HG03342 (cell line): ENCODE results near the gene SLC6A12.

Experiments
- ATAC-seq: cut with Tn5 transposase; IDR thresholded peaks from one replicate; pipeline ENCODE4 v1.9.1; 2021; ENCODE audit warnings: mild to moderate bottlenecking, moderate library complexity; ENCODE audit not compliant: unreplicated experiment

SLC6A12 gene

DNA sequence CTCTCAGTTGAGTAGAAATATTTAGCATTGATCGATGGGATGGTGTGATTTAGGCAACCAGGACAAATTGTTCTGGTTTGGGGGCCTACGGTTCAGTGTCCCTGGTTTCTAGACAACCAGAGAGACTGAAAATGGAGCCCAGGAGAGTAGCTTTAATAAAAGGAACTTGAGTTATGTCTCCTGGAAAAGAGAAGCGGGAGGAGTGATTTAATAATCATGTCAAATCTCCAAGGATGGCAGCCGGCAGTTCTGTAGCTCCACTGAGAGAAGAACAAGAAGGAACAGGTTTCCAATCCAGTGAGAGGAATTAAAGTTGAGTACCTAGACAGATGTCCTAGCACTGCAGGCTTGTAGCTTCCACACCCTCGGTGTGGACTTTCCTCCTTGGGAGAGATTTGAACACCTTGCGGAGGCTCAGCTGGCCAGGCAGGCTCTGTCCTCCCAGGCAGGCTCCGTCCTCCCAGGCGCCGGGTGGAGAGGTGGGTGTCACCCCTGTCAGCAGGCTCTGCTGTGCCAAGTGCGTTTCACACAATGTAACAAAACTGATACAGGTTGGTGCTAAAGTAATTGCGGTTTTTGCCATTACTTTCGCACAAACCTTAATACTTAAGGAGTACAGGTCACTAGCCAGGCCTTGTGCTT is 45.9 kb downstream of the SLC6A12 start:
- no peak for ATAC-seq

DNA sequence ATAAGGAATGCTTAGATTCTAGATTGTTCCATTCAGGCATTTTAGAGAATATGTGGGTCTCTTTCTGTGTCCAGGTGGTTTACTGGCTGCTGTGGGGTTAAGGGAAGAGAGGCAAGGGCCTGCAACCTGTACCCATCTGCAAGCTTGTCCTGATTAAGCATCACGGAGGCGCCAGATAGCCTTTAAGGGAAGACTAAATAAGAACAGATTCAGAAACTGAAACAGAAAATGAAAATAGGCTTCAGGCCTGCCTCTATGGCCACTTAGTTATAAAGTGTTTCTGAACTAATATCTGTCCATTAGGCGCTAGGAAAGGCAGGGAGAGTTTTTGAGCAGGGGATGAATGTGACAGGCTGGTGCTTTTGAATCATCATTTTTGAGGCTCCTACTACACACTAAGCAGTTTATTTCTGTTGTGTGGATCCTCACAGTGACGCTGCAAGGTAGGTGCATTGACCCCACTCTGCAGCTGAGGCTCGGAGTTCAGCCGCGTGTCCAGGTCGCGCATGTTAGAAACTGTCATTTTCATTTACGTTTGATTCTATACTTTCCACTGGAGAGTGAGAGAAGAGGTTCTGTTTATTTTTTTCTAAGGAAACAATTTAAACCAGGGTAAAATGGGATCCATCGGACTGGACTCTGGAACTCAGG is 47.4 kb downstream of the SLC6A12 start:
- no peak for ATAC-seq

DNA sequence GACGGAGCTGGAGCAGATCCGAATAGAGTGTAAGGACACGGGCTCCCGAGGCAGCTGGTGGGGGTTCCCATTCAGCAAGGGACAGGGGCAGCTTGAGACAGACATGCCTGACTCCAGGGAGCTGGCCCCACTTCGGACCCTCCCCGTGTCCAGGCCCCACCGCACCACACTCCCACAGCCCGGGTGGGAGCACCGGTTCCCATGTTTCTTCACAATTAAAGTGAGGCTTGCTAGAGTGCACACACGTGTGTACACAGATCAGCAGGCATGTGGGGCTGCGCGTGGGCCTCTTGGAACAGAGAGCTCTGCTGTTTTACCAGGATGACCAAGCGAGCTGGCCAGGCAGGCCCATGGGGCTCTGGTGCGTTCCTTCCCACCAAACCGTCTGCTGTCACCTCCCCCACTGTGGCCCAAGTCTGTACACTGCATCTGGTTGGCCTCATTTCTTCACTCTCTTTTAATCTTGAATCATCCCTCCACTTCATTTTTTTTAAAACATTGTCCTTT is 48.0 kb downstream of the SLC6A12 start:
- no peak for ATAC-seq

DNA sequence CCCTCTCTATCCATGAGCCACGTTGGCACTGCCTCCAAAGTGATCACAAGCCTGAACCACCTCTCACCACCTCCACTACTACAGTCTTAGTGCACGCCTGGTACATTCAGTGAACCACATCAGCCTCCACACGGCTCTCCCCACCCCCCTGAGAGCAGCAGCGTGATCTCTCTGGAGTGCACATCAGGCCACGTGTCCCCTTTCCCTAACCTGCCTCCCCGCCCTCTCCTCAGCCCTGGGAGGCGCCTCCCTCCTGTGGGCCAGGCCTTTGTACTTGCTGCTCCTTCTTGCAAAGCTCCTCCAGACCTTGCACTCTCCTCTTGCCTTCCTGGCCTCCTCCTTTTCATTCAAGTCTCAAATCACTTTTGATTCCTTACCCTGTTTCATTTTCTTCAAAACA is 49.8 kb downstream of the SLC6A12 start:
- ATAC-seq = no peak

DNA sequence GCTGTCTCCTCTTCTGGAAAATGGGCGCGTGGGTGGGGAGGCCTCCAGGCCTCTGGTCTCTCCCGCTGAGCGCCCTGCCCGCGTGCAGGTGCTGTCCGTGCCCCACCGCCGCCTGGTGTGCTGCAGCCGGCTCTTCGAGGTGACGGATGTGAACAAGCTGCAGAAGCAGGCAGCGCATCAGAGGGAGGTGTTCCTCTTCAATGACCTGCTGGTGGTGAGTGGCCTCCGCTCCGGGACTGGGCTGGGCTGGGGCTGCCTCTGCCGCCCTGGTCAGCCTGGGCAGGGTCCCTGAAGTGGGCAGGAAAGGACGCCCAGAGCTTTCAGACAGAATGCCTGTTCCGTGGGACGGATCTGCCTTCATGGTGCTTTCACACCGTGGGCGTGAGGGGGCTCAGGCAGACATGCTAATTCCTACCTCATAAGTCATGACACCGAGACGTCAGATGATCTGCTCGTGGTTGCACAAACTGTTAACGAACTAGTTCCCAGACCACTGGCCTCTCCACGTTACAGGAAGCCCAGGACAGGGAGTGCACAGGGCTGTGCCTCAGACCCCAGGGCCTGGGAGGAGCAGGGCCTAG is 50.5 kb downstream of the SLC6A12 start:
- ATAC-seq = no peak

DNA sequence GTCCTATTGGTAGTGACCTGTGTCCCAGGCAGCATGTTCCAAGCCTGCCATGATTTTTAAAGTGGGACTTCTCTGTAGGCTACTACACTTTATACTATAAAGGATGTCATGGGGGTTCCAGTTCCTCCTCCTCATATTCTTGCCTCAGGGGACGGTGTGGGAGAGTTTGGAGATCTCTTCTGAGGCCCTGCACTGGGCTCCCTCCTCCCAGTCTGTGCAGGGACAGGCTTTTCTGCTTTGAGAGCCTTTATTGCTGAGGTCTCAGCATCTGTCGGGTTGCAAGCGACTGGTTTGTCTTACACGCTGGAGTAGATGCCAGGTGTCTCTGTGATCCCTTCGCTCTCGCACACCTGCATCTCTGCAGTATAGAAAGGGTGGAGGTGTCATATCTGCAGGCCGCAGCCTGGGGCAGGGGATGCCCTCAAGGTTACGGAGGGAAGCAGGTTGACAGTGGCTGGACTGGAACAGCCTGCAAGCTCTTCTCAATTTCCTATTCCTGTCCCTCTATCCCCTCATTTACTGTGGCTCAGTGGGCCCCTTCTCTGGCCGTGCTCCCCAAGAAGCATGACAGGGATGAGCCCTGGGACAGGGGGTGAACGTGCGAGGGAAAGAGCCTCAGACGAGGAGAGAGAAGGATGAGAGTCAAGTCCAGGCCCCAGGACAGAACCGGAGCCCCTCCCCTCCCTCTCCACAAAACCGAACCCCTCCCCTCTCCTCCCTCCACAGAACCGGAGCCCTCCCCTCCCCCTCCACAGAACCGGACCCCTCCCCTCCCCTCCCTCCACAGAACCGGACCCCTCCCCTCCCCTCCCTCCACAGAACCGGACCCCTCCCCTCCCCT is 51.3 kb downstream of the SLC6A12 start:
- no peak for ATAC-seq

DNA sequence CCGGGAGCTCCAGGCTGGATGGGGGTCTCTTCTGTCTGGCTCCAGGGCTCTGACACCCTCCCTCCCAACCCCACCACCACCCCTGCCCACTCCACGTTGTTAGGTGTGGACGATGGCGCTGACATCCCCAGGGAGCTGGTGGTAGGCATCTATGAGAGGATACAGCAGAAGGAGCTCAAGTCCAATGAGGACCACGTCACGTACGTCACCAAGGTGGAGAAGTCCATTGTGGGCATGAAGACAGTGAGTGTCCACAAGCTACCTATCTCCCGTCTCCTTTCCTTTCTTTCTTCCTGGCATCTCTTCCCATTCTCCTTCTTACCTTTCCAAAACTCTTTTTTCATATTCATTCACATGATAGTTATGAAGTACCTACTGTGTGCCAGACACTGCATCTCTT is 52.1 kb downstream of the SLC6A12 start:
- no peak for ATAC-seq

DNA sequence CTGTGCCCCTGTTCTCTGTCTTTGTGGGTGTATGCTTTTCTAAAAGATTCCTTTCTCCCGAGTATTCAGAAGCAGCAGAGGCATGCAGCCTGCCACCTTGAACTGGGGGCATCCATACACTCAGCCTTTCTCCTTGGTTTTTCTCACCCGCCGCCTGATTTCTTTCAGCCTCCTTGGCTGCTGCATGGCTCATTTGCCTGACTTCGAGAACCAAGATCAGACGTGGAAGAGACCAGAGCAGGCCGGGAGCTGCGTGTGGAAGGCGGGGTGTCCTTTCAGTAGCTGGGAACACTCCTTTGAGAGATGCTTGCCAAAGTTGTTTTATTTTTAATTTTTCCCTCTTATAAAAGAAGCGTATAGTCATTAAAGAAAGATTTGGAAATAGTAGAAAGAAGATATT is 53.1 kb downstream of the SLC6A12 start:
- no peak for ATAC-seq

DNA sequence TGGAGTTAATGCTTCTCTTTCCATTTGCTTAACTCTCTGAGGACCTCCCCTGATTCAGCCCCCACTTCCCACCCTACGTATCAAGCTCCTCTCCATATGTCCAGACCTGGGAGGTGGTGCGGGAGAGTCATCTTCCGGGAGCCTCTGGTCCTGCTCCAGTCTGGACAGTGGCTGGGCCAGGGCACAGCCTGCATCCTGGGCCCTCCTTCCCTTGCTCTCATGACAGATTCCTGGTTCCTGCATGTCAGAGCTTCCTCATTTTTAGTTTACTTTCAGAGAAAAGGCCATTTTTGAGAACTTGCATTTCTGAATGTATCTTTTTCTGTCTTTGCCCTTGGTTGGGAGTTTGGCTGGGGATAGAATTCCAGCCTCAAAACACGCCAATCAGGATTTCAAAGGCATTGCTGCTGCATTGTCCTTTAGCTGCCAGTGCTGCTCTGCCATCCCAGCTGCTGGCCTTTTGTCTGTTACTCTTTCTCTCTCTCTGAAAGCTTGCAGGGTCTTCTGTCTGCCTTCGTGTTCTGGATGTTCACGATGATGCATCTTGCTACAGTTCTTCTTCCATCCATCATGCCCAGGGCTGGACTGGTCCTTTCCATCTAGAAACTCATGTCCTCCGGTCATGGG is 54.7 kb downstream of the SLC6A12 start:
- ATAC-seq = no peak

DNA sequence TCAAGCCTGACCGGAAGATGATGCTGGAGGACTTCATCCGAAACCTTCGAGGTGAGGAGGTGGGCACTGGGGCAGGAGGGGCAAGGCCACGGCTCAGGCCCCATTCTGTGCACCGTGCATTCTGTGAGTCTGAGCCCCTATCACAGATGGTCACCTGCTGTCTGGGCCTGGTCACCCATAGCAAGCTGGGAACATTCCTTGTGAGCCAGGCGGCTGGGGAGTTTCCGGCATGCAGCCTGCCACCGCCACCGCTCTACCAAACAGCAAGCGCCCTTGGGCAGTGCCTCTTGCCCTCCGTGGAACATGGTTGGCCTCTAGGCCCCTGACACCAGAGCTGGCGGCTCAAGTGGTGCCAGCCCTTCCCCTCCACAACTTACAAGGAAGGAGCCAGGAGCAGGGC is 56.3 kb downstream of the SLC6A12 start:
- ATAC-seq = no peak

DNA sequence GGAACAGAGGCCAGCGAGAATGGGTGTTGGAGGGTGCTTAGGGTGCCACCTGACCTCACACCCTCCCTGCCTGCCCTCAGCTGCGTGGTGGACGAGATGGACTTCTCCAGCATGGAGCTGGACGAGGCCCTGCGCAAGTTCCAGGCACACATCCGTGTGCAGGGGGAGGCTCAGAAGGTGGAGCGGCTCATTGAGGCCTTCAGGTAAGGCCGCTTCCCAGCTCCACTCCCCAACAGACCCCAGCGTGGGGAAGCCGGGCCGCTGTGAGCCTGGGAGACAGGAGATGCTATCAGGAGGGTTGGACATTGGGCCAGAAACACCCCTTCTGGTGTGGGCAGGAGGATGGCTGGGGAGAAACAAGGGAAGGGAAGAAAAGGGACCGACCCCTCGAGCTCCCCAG is 57.0 kb downstream of the SLC6A12 start:
- no peak for ATAC-seq

DNA sequence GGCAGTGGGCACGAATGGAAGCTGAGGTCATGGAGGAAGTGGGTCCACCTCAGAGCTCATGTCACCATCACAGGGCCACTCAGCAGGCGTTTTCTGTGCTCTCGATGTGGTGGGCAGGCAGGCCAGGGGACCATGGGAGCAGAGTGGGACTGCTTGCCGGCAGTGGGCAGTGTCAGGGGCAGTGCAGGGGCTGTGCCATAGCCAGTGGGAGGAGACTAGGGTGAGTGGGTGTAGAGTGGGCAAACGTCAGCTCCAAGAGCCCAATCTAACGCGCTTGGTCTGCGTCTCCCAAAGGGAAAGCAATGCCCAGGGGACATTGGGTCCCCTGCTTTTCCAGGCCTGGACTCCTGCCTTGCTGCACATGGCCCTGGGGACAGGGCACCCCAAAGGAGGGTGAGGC is 58.3 kb downstream of the SLC6A12 start:
- ATAC-seq = no peak

DNA sequence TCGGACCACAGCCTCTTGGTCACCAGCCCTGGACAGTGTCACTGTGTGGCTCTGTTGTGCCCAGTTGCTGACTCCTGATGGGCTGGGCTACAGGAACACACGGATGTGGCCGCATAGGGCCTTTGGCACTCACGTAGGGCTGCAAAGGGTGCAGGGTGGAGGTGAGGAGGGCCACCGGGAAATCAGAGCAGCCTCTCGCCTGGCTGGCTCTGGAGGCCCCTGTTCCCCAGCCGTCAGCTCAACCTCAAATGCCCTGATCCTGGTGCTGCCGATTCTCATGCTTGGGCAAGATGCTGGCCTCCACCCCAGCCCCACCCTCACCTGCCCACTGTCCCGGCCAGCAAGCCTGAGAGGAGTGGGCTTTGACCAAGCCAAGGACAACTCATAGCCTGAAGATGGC is 59.0 kb downstream of the SLC6A12 start:
- ATAC-seq = no peak

DNA sequence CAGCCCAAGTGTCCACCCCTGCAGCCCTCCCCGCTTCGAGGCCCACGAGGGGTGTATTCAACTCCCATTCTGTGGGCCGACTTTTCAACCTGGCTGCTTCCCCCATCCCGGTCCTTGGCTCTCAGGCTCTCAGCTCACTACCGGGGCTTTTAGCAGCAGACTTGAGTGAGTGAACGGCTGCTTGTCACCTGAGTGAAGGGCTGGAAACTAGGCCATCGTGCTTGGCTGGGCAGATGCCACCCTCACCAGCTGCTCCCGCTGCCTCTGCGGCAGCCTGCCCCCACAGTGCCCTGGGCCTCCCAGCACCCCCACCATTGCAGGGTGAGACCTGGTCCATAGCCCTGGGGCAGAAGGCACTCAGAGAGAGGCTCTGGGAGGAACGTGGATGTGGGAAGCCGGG is 59.9 kb downstream of the SLC6A12 start:
- ATAC-seq = no peak

DNA sequence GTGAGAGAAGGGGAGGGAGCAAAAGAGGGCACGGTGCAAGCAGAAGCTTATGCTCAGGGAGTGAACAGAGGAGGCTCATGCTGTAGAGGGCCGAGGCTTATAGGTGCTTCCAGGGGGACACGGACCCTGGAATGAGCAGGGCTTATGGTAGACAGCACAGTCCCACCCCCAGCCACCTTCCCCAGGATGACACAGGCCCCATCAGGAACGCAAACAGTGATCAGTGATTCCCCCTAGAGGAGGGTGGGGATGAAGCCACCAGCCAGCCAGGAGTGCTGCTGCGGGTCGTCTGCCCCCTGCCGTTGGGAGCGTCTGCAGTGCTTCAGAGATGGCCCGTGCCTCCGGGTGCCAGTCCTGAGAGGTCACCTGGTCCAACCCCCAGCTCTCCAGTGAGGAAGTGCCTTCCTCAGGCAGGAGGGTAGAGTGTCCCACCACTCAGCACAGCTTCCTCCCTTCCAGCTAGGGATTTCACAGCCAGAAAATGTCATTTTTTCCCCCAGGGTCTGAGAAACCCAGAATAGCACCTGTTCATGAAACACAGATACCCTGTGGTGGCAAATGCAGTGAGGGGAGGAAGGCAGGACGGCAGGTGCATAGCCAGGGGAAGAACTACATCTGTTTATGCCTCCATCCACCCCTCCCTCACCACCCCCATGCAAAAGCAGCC is 60.7 kb downstream of the SLC6A12 start:
- ATAC-seq = no peak

DNA sequence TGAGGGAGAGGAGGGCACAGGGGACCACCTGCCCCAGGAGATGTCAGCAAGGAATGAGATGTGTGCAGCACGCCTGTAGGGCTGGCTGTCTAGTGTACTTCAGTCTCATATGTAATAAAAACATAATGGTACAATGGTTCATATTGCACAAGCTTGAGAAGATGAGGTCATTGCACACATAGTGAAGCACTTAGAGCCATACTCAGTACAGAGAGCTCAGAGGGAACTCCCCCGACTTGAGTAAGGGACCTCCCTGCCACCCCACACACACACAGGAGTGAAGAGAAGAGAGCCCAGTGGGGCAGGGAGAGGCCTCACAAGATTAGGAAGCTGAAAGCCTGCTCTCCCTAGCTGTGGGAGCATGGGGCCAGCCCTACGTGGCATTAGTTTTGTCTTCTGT is 61.5 kb downstream of the SLC6A12 start:
- no peak for ATAC-seq

DNA sequence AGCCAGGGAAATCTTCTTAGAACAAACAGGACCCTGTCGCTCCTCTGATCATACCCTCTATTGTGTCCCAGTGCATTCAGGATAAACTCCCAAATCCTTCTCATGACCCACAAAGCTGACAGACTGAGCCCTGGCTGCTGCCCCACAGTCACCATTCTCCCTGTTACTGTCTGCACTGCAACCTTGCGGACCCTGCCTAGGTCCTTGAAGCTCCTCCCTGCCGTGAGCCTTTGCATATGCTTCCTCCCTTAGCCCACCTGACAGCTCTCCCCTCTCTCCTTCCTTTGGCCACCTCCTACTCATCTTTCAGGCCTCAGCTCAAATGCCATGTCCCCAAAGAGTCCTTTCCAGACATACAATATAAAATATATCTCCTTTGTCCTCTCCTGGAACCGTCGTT is 62.4 kb downstream of the SLC6A12 start:
- ATAC-seq = no peak

DNA sequence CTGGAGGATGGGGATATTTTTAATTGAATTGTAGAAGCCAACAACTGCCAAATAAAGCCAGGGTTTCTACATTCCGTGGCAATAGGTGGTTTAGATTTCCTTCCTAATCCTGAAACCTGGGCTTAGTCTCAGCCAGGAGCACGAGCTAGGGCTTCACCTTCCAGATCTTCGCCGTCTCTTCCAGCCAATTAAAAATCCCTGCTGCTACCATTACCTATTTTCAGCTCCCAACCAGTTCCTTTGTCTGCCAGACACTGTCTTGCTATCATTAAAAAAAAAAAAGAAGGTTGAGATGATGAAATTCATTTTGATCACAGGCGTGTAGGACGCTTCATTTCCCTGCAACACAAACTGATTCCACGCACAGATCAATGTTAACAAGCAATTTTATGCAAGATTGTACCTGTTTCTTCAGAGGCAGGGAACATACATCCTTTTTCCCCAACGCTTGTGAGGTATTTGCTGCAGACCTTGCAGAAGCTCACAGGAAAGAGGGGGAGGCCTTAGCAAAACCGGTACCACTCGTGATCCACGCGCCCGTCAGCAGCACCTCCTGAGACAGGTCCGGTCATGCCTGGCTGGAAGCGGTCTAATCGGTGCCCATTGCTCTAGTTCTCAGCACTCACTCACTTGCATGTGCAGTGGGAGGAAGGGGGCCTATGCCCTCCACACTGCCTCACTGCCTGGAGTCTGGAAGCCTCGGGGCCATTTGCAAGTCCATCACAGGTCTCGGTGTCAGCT is 65.1 kb downstream of the SLC6A12 start:
- no peak for ATAC-seq

DNA sequence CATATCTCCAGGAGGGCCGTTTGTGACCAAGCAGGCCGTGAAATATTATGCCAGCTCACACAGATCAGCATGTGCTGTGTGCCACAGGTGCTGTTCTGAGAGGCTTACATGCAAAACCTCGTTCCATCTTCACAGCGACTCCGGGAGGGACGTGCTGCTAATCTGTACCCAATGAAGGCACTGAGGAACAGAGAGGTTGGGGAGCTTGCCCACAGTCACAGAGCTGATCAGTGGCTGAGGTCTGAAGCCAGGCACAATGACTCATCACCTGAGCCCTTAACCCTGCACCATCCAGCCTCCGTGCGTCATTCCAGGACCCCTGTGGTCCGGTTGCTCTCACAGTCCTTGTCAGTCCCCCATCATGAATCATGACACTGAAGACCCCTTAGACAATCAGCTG is 66.7 kb downstream of the SLC6A12 start:
- ATAC-seq = no peak
